Measurements from ENCODE around the gene MAL. TPM values are rescaled to one million over a fixed set of nuclear protein-coding genes. Genes with fewer than 3 reads are reported as not detected.
A peak's percentile ranks its signal among the peaks of the same experiment; 100 is the strongest.

Gene MAL
- total RNA-seq, 1 donor from 2014 or later, result 21.2 TPM

DNA sequence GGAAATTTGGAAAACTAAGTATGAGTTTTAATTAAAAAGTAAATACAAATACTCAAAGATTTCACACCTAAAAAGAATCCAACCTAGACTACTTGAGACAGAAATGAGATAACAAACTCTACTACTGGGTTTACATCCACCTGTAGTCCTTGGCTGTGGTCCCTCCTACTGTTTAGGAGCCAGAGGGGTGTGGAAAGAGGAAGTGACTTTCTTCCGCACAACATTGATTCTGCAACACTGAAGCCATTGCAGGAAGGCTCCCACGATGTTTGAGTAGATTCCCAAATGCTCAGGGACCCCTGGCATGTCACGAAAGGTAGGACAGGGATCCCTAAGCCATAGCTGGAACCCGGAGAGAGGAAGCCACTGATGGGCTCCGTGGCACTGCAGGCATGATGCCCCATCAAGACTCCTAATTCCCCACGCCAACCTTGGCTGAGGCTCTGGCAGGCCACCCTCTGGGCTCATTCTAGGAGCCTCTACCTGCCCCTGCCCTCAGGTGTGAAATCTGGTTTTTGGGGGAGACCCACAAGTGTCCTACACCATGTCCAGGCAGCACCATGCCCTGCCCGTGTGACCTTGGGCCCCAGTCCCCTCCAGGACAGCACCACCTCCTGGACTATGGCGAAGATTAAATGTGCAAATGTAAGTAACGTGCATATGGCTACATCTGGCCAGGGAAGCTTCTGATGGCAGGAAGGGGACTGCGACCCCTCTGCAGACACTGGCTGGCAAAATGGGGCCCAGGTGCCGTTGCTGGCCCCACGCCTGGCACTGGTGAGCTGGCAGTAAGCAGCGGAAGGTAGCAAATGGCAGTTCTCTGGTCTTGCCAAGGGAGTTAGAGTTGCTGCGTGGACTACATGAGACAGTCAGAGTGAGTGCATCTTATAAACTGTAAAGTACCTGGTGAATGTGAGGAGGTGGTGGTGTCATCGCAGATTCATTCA, 38.2 kb upstream of the MAL start:
- Histone ChIP-seq H3K36me3 (no peaks in the 10 kb centered on the region), H3K4me1 (no peaks in the 10 kb centered on the region), H3K27me3 (no peaks in the 10 kb centered on the region), H3K4me3 (no peak overlapping the region), H3K9me3 (no peaks in the 10 kb centered on the region), H3K27ac (no peak overlapping the region)
- TF ChIP-seq, protein P1, sequence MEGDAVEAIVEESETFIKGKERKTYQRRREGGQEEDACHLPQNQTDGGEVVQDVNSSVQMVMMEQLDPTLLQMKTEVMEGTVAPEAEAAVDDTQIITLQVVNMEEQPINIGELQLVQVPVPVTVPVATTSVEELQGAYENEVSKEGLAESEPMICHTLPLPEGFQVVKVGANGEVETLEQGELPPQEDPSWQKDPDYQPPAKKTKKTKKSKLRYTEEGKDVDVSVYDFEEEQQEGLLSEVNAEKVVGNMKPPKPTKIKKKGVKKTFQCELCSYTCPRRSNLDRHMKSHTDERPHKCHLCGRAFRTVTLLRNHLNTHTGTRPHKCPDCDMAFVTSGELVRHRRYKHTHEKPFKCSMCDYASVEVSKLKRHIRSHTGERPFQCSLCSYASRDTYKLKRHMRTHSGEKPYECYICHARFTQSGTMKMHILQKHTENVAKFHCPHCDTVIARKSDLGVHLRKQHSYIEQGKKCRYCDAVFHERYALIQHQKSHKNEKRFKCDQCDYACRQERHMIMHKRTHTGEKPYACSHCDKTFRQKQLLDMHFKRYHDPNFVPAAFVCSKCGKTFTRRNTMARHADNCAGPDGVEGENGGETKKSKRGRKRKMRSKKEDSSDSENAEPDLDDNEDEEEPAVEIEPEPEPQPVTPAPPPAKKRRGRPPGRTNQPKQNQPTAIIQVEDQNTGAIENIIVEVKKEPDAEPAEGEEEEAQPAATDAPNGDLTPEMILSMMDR (IDR thresholded peaks at IDR 0.05), result no peak
- DNase-seq (no peak), ATAC-seq (peak; percentile 39)
- intact Hi-C loops (cut with DNase I), result no loop called here

DNA sequence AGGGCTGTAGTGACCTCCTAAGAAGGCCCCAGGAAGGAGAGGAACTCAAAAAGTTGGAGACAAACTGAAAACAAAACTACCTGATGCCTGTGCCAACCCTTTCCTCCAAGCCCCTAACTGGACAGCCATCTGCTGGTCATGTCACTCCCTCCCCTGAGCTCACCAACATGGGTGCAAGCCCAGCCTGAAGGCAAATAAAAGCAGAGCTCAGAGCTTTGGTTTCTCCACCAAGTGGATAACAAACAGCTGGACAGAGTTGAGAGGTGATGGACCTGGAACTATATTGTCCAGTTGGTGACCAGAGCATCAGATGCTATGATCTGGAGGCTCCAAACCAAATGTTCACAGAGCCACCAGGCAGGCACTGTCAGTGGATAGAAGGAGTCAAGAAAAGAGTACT, 34.6 kb upstream of the MAL start:
- no peak overlapping the region for H3K4me3 ChIP-seq
- no peaks in the 10 kb centered on the region for H3K36me3 ChIP-seq
- no peaks in the 10 kb centered on the region for H3K4me1 ChIP-seq
- intact Hi-C loops (cut with DNase I), result no loop called here
- no peak for ATAC-seq
- TF ChIP-seq, protein P1 (IDR thresholded peaks at IDR 0.05), result no peak
- H3K9me3 ChIP-seq, result no peaks in the 10 kb centered on the region
- no peak for DNase-seq
- no peaks in the 10 kb centered on the region for H3K27me3 ChIP-seq
- H3K27ac ChIP-seq, result no peak overlapping the region

DNA sequence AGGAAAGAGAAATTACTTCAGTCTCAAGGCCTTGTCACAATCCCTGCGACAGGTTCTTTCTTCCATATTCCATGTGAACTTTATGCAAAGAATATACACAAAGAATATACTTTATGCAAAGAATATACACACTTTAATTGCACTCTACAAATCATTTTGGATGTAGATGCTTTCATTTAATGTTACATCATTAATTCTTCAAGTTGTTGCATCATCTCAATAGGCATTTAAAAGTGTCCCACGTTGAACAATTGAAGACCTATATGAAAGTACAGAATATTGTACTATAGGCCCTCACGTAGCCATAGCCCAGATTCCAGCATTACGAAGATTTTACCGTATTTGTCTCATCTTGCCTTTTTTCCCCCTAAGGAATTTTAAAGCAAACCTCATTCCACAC, 33.1 kb upstream of the MAL start:
- intact Hi-C loops (cut with DNase I), result no loop called here
- TF ChIP-seq, protein P1 (IDR thresholded peaks at IDR 0.05), result no peak
- Histone ChIP-seq H3K4me1 (no peaks in the 10 kb centered on the region), H3K36me3 (no peaks in the 10 kb centered on the region), H3K27ac (no peak overlapping the region), H3K27me3 (no peaks in the 10 kb centered on the region), H3K9me3 (no peaks in the 10 kb centered on the region), H3K4me3 (no peak overlapping the region)
- ATAC-seq (no peak), DNase-seq (no peak)

GRCh38 chr2:94993176-94994062, 32.1 kb upstream of the MAL start:
- no peaks in the 10 kb centered on the region for H3K27me3 ChIP-seq
- no peaks in the 10 kb centered on the region for H3K9me3 ChIP-seq
- H3K4me3 ChIP-seq, result no peak overlapping the region
- DNase-seq (no peak), ATAC-seq (no peak)
- TF ChIP-seq, protein P1 (IDR thresholded peaks at IDR 0.05), result no peak
- intact Hi-C loops (cut with DNase I), result no loop called here
- no peak overlapping the region for H3K27ac ChIP-seq
- no peaks in the 10 kb centered on the region for H3K4me1 ChIP-seq
- H3K36me3 ChIP-seq, result no peaks in the 10 kb centered on the region

GRCh38 chr2:94994063-94994913, 31.2 kb upstream of the MAL start:
- no peak overlapping the region for H3K4me3 ChIP-seq
- DNase-seq, result no peak
- intact Hi-C loops (cut with DNase I), result no loop called here

More at GRCh38 chr2:94994063-94994913, 31.2 kb upstream of the MAL start:
- TF ChIP-seq, protein P1 (IDR thresholded peaks at IDR 0.05), result no peak
- ATAC-seq, result no peak
- peaks cover under 1% of the 10 kb centered on the region for H3K27me3 ChIP-seq
- H3K4me1 ChIP-seq, result no peaks in the 10 kb centered on the region
- H3K9me3 ChIP-seq, result no peaks in the 10 kb centered on the region
- H3K27ac ChIP-seq, result no peak overlapping the region
- H3K36me3 ChIP-seq, result no peaks in the 10 kb centered on the region
